ENCODE results near the gene LRIG1. TPM values are rescaled to one million over a fixed set of nuclear protein-coding genes. Genes with fewer than 3 reads are reported as not detected.

Gene LRIG1
- total and polyA plus RNA-seq, 10 of the 15 experiments (the other 5 are each of a cell fraction or from before 2014, with no cell fraction given) = 0.84 to 16.4 (median 8.1) TPM

GRCh38 chr3:66518126-66518525 lies 17.3 kb upstream of the LRIG1 start:
- SMC1A ChIA-PET (ENCODE audit: uncharacterized antibody, unreplicated experiment) = interaction anchor here (0.6 kb wide), 1 partner anchor 12 kb away, joined by 3 read pairs; no protein-coding TSS in a partner anchor
- Histone ChIP-seq H3K79me2 (ENCODE audit: control insufficient read depth, insufficient read depth, low read length) (no peaks in the 10 kb centered on the region), H4K20me1 (ENCODE audit: control insufficient read depth, insufficient read depth) (no peaks in the 10 kb centered on the region), H2AFZ (ENCODE audit: control insufficient read depth, low read depth, low read length) (no peak overlapping the region), H3K36me3 (ENCODE audit: control insufficient read depth in 2 of 2, insufficient read depth in 2 of 2, low read length in 1 of 2) (no peaks in the 10 kb centered on the region), H3K4me3 (no peak overlapping the region), H3K27me3 (replicated peaks in 1 of 2; ENCODE audit: control insufficient read depth in 2 of 2, insufficient read depth in 2 of 2, low read length in 1 of 2) (no peaks in the 10 kb centered on the region; a peak in 1 of 4 replicates), H3K9ac (ENCODE audit: control insufficient read depth, insufficient read depth, low read length) (no peak overlapping the region), H3K27ac (ENCODE audit: control insufficient read depth, insufficient read depth) (no peak overlapping the region), H3K4me2 (ENCODE audit: control insufficient read depth, insufficient read depth) (no peak overlapping the region), H3K9me3 (replicated peaks; ENCODE audit: control insufficient read depth, insufficient read depth, low read length) (no peaks in the 10 kb centered on the region), H3K4me1 (ENCODE audit: control insufficient read depth, insufficient read depth, low read length) (no peaks in the 10 kb centered on the region)
- no TSS peak for BruUV-seq (replicated peaks)
- RAD21 ChIA-PET (ENCODE audit: unreplicated experiment) = no interaction called here
- POLR2A ChIA-PET = no interaction called here
- 48% methylated on average over 2 of the region's 2 CpGs for WGBS (ENCODE audit: insufficient coverage, insufficient replicate concordance, low lambda C conversion rate, missing lambda C conversion rate)
- TF ChIP-seq SP1 (IDR thresholded peaks at IDR 0.05; ENCODE audit: low read depth, low read length) (no peak), SREBF1 (IDR thresholded peaks at IDR 0.05; ENCODE audit: low read length) (no peak), EP300 (IDR thresholded peaks at IDR 0.05; ENCODE audit: borderline replicate concordance in 1 of 2, control insufficient read depth in 1 of 2, low read depth in 2 of 2, low read length in 2 of 2) (no peak), NFYB (IDR thresholded peaks at IDR 0.05; ENCODE audit: insufficient read depth, low read depth, low read length) (no peak), SIN3A (IDR thresholded peaks at IDR 0.05; ENCODE audit: low read depth, low read length) (no peak), MEF2B (IDR thresholded peaks at IDR 0.05; ENCODE audit: partially characterized antibody, poor library complexity, severe bottlenecking) (no peak), ZNF207 (IDR thresholded peaks at IDR 0.05; ENCODE audit: borderline replicate concordance) (no peak), IRF5 (IDR thresholded peaks at IDR 0.05; ENCODE audit: borderline replicate concordance) (no peak), ASH2L (IDR thresholded peaks at IDR 0.05; ENCODE audit: borderline replicate concordance, low read depth) (no peak), CEBPB (IDR thresholded peaks at IDR 0.05; ENCODE audit: borderline replicate concordance in 1 of 2, low read depth in 2 of 2, low read length in 2 of 2) (no peak), HDGF (IDR thresholded peaks at IDR 0.05) (no peak), IRF3 (IDR thresholded peaks at IDR 0.05) (no peak)
- DNase-seq (ENCODE audit: low read depth, low spot score) = no peak
- CTCF ChIA-PET = no interaction called here
- in situ Hi-C loops (cut with MboI) = no loop called here
- FAIRE-seq = no peak
- ATAC-seq = no peak
- intact Hi-C loops (cut with micrococcal nuclease; ENCODE audit: unreplicated experiment) = no loop called here
